GM12864 (cell line): Measurements from ENCODE around the gene MRPS16.

Experiments
- DNase-seq: peaks from one replicate; pipeline ENCODE4 v3.0.0-alpha.2; 2011; ENCODE audit warnings: low read depth
- H3K4me3 ChIP-seq: 2 replicates; pipeline ENCODE4 v1.5.1; 2011; ENCODE audit warnings: mild to moderate bottlenecking, low read depth, low read length, control low read depth
- CTCF ChIP-seq: IDR thresholded peaks from 2 replicates; pipeline ENCODE4 v1.5.1; 2011; ENCODE audit warnings: low read depth, mild to moderate bottlenecking, moderate library complexity, low read length, control low read depth, inconsistent platforms; ENCODE audit errors: missing control alignments

The MRPS16 gene

GRCh38 chr10:73211106-73211811 lies 41.2 kb downstream of the MRPS16 start:
- no peak for DNase-seq
- H3K4me3 ChIP-seq = no peak overlapping the region
- no peak for TF ChIP-seq CTCF

- no peak overlapping the region for H3K4me3 ChIP-seq
- no peak for DNase-seq
- no peak for TF ChIP-seq CTCF
Observed at GRCh38 chr10:73210395-73211105, 41.9 kb downstream of the MRPS16 start.

- DNase-seq = no peak
- no peak overlapping the region for H3K4me3 ChIP-seq
- no peak for TF ChIP-seq CTCF
Observed at GRCh38 chr10:73209705-73210104, 42.7 kb downstream of the MRPS16 start.

GRCh38 chr10:73207883-73208282 lies 44.6 kb downstream of the MRPS16 start:
- no peak overlapping the region for H3K4me3 ChIP-seq
- no peak for DNase-seq
- TF ChIP-seq CTCF = no peak

- H3K4me3 ChIP-seq = no peak overlapping the region
- no peak for DNase-seq
- TF ChIP-seq CTCF = no peak
Observed at GRCh38 chr10:73206385-73206784, 46.1 kb downstream of the MRPS16 start.

- H3K4me3 ChIP-seq = no peak overlapping the region
- TF ChIP-seq CTCF = no peak
- no peak for DNase-seq
Observed at GRCh38 chr10:73205890-73206289, 46.6 kb downstream of the MRPS16 start.
